Esophagus mucosa (tissue), 1 donor: ENCODE measurements around the gene KIF26B. TPM values are rescaled to one million over a fixed set of nuclear protein-coding genes. Genes with fewer than 3 reads are reported as not detected.

Experiments used
- ATAC-seq: fragments of 200-7000 bp; cut with Tn5 transposase; one replicate; pipeline ENCODE4 v1.9.1; 2020
- total RNA-seq: library from RNA; stranded (reverse); gene quantifications from one replicate; pipeline ENCODE4 v1.2.4, GENCODE V29; 2023
- donor health status: DM: yes; HTN: yes; CAD: no.

The KIF26B gene
- total RNA-seq, 1 donor from 2014 or later, result 0.56 TPM

- no peak for ATAC-seq
Observed at GRCh38 chr1:245606157-245606725, 451.5 kb downstream of the KIF26B start.

- no peak for ATAC-seq
Observed at GRCh38 chr1:245608271-245608670, 453.5 kb downstream of the KIF26B start.

GRCh38 chr1:245609354-245610150 lies 454.8 kb downstream of the KIF26B start:
- no peak for ATAC-seq

- ATAC-seq, result no peak
Observed at GRCh38 chr1:245611251-245611650, 456.5 kb downstream of the KIF26B start.

GRCh38 chr1:245614476-245614875 lies 459.7 kb downstream of the KIF26B start:
- ATAC-seq, result no peak

- ATAC-seq, result no peak
Observed at GRCh38 chr1:245615001-245615400, 460.2 kb downstream of the KIF26B start.

- ATAC-seq, result peak; percentile 79
Observed at GRCh38 chr1:245621589-245621988, 466.8 kb downstream of the KIF26B start.

- ATAC-seq, result no peak
Observed at GRCh38 chr1:245622332-245623014, 467.7 kb downstream of the KIF26B start.

- no peak for ATAC-seq
Observed at GRCh38 chr1:245641384-245641783, 486.6 kb downstream of the KIF26B start.

GRCh38 chr1:245645406-245645805 lies 490.6 kb downstream of the KIF26B start:
- no peak for ATAC-seq

GRCh38 chr1:245645894-245646293 lies 491.1 kb downstream of the KIF26B start:
- ATAC-seq, result no peak

- no peak for ATAC-seq
Observed at GRCh38 chr1:245648749-245649522, 494.2 kb downstream of the KIF26B start.

GRCh38 chr1:245649666-245650065 lies 494.9 kb downstream of the KIF26B start:
- ATAC-seq, result no peak

GRCh38 chr1:245650441-245650960 lies 495.7 kb downstream of the KIF26B start:
- ATAC-seq, result no peak

- no peak for ATAC-seq
Observed at GRCh38 chr1:245651093-245651492, 496.3 kb downstream of the KIF26B start.

- ATAC-seq, result no peak
Observed at GRCh38 chr1:245652116-245652515, 497.3 kb downstream of the KIF26B start.

- no peak for ATAC-seq
Observed at GRCh38 chr1:245652660-245653427, 498.1 kb downstream of the KIF26B start.

- no peak for ATAC-seq
Observed at GRCh38 chr1:245654460-245655050, 499.8 kb downstream of the KIF26B start.

- no peak for ATAC-seq
Observed at GRCh38 chr1:245656189-245656717, 501.5 kb downstream of the KIF26B start.

GRCh38 chr1:245657371-245657770 lies 502.6 kb downstream of the KIF26B start:
- no peak for ATAC-seq

GRCh38 chr1:245663373-245663772 lies 508.6 kb downstream of the KIF26B start:
- no peak for ATAC-seq
